ENCODE measurements around the gene AHI1. TPM values are rescaled to one million over a fixed set of nuclear protein-coding genes. Genes with fewer than 3 reads are reported as not detected.

Gene AHI1
- total RNA-seq, 1 donor from 2014 or later, result 38.3 TPM

- no peak overlapping the region for H3K27ac Mint-ChIP-seq
- H3K4me3 Mint-ChIP-seq (ENCODE audit: low read depth), result no peak overlapping the region
- H3K9me3 Mint-ChIP-seq (ENCODE audit: low read depth), result no peaks in the 10 kb centered on the region
- TF ChIP-seq CTCF (IDR thresholded peaks at IDR 0.05; ENCODE audit: unreplicated experiment), result no peak
- peaks cover 9% of the 10 kb centered on the region for H3K4me1 Mint-ChIP-seq (ENCODE audit: low read depth)
- DNase-seq (ENCODE audit: low spot score, unreplicated experiment), result no peak
- H3K27me3 Mint-ChIP-seq, result no peaks in the 10 kb centered on the region
- peaks cover 1% of the 10 kb centered on the region for H3K36me3 Mint-ChIP-seq (ENCODE audit: insufficient read depth)
Observed at GRCh38 chr6:135319819-135320218, 177.7 kb downstream of the AHI1 start.

DNA sequence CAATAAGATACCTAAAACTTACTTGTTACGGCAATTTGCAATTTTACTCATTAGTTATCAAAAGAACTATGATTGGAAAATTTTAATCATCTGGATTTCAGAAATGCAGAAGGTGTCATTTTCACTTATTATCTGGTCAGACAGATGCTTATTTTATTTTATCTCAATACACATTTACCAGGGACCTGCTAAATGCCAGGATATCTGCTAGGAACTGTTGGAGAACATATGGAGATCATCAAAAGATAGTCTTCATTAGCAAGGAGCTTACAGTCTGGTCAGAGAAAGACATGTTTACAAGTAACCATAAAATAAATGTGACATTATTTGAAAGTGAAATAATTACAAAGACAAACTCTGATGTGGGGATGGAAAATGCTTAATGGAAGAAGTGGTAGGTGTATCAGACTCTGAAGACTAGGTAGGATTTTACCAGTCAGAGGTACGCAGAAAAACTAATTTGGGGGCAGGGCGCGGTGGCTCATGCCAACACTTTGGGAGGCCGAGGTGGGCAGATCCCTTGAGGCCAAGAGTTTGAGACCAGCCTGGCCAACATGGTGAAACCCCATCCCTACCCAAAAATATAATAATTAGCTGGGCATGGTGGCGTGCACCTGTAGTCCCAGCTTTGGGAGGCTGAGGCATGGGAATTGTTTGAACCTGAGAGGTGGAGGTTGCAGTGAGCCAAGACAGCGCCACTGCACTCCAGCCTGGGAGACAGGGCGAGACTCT, 178.6 kb downstream of the AHI1 start:
- Mint-ChIP-seq H3K9me3 (ENCODE audit: low read depth) (no peaks in the 10 kb centered on the region), H3K27me3 (no peaks in the 10 kb centered on the region), H3K36me3 (ENCODE audit: insufficient read depth) (peaks cover 1% of the 10 kb centered on the region), H3K4me1 (ENCODE audit: low read depth) (peaks cover 9% of the 10 kb centered on the region), H3K4me3 (ENCODE audit: low read depth) (no peak overlapping the region), H3K27ac (no peak overlapping the region)
- TF ChIP-seq CTCF (IDR thresholded peaks at IDR 0.05; ENCODE audit: unreplicated experiment), result no peak
- DNase-seq (ENCODE audit: low spot score, unreplicated experiment), result no peak

DNA sequence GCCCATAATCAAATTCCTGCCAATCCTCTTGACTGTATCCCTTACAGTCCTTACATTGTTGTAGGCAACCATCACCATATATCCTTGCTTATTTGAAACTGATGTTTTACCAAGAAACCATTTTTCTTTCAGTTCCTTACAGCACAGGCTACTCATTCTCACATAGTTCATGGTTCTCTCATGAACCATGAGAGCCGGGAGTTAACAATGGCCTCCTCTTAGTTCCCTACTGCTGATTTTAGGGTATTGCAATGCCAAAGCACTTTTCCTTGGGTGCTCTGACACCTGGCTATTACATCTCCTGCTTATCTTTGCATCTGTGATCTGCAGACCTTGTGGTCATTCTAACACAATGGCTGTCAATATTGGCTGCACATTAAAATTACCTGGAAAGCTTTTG, 183.0 kb downstream of the AHI1 start:
- Mint-ChIP-seq H3K4me3 (ENCODE audit: low read depth) (no peak overlapping the region), H3K27ac (no peak overlapping the region), H3K9me3 (ENCODE audit: low read depth) (no peaks in the 10 kb centered on the region), H3K36me3 (ENCODE audit: insufficient read depth) (no peaks in the 10 kb centered on the region), H3K27me3 (no peaks in the 10 kb centered on the region), H3K4me1 (ENCODE audit: low read depth) (no peaks in the 10 kb centered on the region)
- DNase-seq (ENCODE audit: low spot score, unreplicated experiment), result no peak
- no peak for TF ChIP-seq CTCF (IDR thresholded peaks at IDR 0.05; ENCODE audit: unreplicated experiment)

DNA sequence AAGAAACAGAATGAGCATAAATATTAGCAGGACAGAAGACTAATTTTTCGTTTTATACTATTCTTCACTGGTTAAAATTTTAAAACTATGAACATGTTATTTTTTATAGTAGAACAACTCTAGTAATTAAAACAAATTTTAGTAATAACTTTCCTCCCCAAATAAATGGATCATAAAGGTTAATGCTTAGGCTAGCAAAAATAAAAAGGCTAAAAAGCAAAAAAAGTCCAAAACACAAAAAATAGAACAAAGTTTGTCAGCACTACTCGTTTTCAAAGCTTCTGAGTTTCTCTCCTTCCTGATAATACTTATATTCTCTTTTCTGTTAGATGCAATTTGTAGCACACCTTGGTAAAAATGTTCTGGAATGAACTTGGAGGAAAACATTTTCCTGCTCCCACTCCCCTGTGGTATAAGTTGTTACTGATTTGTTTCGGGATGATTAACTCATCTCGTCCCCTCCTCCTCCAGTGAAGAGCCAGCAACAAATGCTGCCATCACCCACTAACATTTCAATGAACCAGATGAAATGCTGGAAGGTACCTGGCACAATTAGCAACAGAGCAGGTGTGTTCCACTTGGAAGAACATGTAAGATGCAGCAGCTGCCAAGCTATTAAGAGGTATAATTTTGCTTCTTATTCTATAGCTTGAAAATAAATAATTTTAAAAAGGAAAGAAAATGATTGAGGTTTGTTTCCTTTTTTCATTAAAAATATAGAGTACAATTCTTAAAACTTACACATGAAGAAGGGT, 185.9 kb downstream of the AHI1 start:
- Mint-ChIP-seq H3K4me3 (ENCODE audit: low read depth) (no peak overlapping the region), H3K27me3 (no peaks in the 10 kb centered on the region), H3K4me1 (ENCODE audit: low read depth) (no peaks in the 10 kb centered on the region), H3K9me3 (ENCODE audit: low read depth) (no peaks in the 10 kb centered on the region), H3K36me3 (ENCODE audit: insufficient read depth) (peaks cover 1% of the 10 kb centered on the region), H3K27ac (no peak overlapping the region)
- no peak for TF ChIP-seq CTCF (IDR thresholded peaks at IDR 0.05; ENCODE audit: unreplicated experiment)
- no peak for DNase-seq (ENCODE audit: low spot score, unreplicated experiment)

- no peaks in the 10 kb centered on the region for H3K27me3 Mint-ChIP-seq
- H3K4me1 Mint-ChIP-seq (ENCODE audit: low read depth), result no peaks in the 10 kb centered on the region
- DNase-seq (ENCODE audit: low spot score, unreplicated experiment), result no peak
- H3K9me3 Mint-ChIP-seq (ENCODE audit: low read depth), result no peaks in the 10 kb centered on the region
- H3K36me3 Mint-ChIP-seq (ENCODE audit: insufficient read depth), result peaks cover 1% of the 10 kb centered on the region
- H3K27ac Mint-ChIP-seq, result no peak overlapping the region
- no peak for TF ChIP-seq CTCF (IDR thresholded peaks at IDR 0.05; ENCODE audit: unreplicated experiment)
- H3K4me3 Mint-ChIP-seq (ENCODE audit: low read depth), result no peak overlapping the region
Observed at GRCh38 chr6:135310291-135310690, 187.2 kb downstream of the AHI1 start.
